Upper lobe of left lung (tissue), 6 donors: ENCODE data around the gene ITGA1. TPM values are rescaled to one million over a fixed set of nuclear protein-coding genes. Genes with fewer than 3 reads are reported as not detected.
A peak's percentile ranks its signal among the peaks of the same experiment; 100 is the strongest.

Source experiments
- ATAC-seq, 2 donors: fragments of 200-7000 bp; cut with Tn5 transposase; one replicate each; pipeline ENCODE4 v1.9.1; 2022; ENCODE audit warnings: mild to moderate bottlenecking in 2 of 2, moderate library complexity in 2 of 2; ENCODE audit not compliant: low FRiP score in 2 of 2
- DNase-seq, 2 donors: peaks; one replicate each; pipeline ENCODE4 v3.0.0-alpha.2; 2019 to 2020
- H3K27ac ChIP-seq, 4 donors: fragments of 200-600 bp; sonication (generic); one replicate each; pipeline ENCODE4 v1.5.1; 2016 to 2019
- H3K27me3 ChIP-seq, 4 donors: fragments of 200-600 bp; sonication (generic); one replicate each; pipeline ENCODE4 v1.5.1; 2017 to 2019
- H3K36me3 ChIP-seq, 4 donors: fragments of 200-600 bp; sonication (generic); one replicate each; pipeline ENCODE4 v1.5.1; 2016 to 2019
- H3K4me1 ChIP-seq, 4 donors: fragments of 200-600 bp; sonication (generic); one replicate each; pipeline ENCODE4 v1.5.1; 2018 to 2019
- H3K4me3 ChIP-seq, 4 donors: fragments of 200-600 bp; sonication (generic); one replicate each; pipeline ENCODE4 v1.5.1; 2017 to 2019; ENCODE audit warnings: mild to moderate bottlenecking in 2 of 4, moderate library complexity in 1 of 4
- H3K9me3 ChIP-seq, 4 donors: fragments of 200-600 bp; sonication (generic); one replicate each; pipeline ENCODE4 v1.5.1; 2018 to 2019
- CTCF ChIP-seq, 6 experiments: fragments of 450-650 bp in 4 of 6; fragments of 200-600 bp in 2 of 6; sonication (generic) in 2 of 6; IDR thresholded peaks; one replicate each; pipeline ENCODE4 v1.5.1; 2016 to 2019; ENCODE audit warnings: antibody characterized with exemption in 6 of 6
- EP300 ChIP-seq, 4 donors: sonication (generic); formaldehyde crosslinking; IDR thresholded peaks; one replicate each; pipeline ENCODE4 v1.5.1; 2017; ENCODE audit warnings: antibody characterized with exemption in 4 of 4, control low read depth in 2 of 4
- POLR2A ChIP-seq, 4 donors: fragments of 450-650 bp; IDR thresholded peaks; one replicate each; pipeline ENCODE4 v1.5.1; 2016 to 2017; ENCODE audit warnings: antibody characterized with exemption in 4 of 4, mild to moderate bottlenecking in 2 of 4
- POLR2AphosphoS5 ChIP-seq, 2 donors: sonication (generic); formaldehyde crosslinking; IDR thresholded peaks; one replicate each; pipeline ENCODE4 v1.5.1; 2017; ENCODE audit warnings: antibody characterized with exemption in 2 of 2
- WGBS, 2 donors: methylation state at CpG; one replicate each; pipeline ENCODE4 v1.1.5; 2017 to 2018; 5-methylcytosine and 5-hydroxymethylcytosine counted together
- total RNA-seq, 6 donors: library from RNA; depleted of rRNA in 4 of 6; stranded (reverse); fragments of >200 nt in 4 of 6; gene quantifications; one replicate each; pipeline versions ENCODE4 v1.1.0 to v1.2.1, GENCODE V29; 2016 to 2021
- donor health status: DM: no; HTN: no; CAD: no; lungs with moderate emphysema.
- donor health status: DM: no; HTN: yes; CAD: no; lungs with severe emphysema.

ITGA1 gene
- total RNA-seq, 6 donors from 2014 or later: 19.9 to 134 (median 60.8) TPM

- no peaks in the 10 kb centered on the region for H3K27me3 ChIP-seq
- H3K36me3 ChIP-seq: peaks cover 0 to 50% (median 0%) of the 10 kb centered on the region in 4 donors
- TF ChIP-seq EP300 (IDR thresholded peaks at IDR 0.05) (no peak), POLR2AphosphoS5 (IDR thresholded peaks at IDR 0.05) (no peak), CTCF (IDR thresholded peaks at IDR 0.05) (no peak), POLR2A (IDR thresholded peaks at IDR 0.05) (no peak)
- H3K27ac ChIP-seq: no peak overlapping the region
- H3K4me1 ChIP-seq: no peaks in the 10 kb centered on the region
- H3K9me3 ChIP-seq: no peaks in the 10 kb centered on the region
- 77% methylated on average over 5 of the region's 5 CpGs for WGBS, 2 donors
- ATAC-seq (no peak), DNase-seq (no peak)
- no peak overlapping the region for H3K4me3 ChIP-seq
These were observed 137.3 kb downstream of the ITGA1 start for GRCh38 chr5:52925001-52925400.

- Histone ChIP-seq H3K27ac (no peak overlapping the region), H3K4me3 (no peak overlapping the region), H3K27me3 (no peaks in the 10 kb centered on the region), H3K4me1 (no peaks in the 10 kb centered on the region), H3K36me3 (peaks cover 0 to 44% (median 4%) of the 10 kb centered on the region in 4 donors), H3K9me3 (no peaks in the 10 kb centered on the region)
- WGBS, 2 donors: 72 to 81% methylated on average over 2 of the region's 2 CpGs
- TF ChIP-seq EP300 (IDR thresholded peaks at IDR 0.05) (no peak), CTCF (IDR thresholded peaks at IDR 0.05) (no peak), POLR2AphosphoS5 (IDR thresholded peaks at IDR 0.05) (no peak), POLR2A (IDR thresholded peaks at IDR 0.05) (no peak)
- no peak for DNase-seq
- ATAC-seq: no peak
These were observed 141.0 kb downstream of the ITGA1 start for GRCh38 chr5:52928689-52929088.

GRCh38 chr5:52938226-52938625, 150.5 kb downstream of the ITGA1 start:
- DNase-seq: no peak
- ATAC-seq: no peak
- Histone ChIP-seq H3K27me3 (no peaks in the 10 kb centered on the region), H3K27ac (no peak overlapping the region), H3K4me3 (no peak overlapping the region), H3K36me3 (peaks cover 0 to 41% (median 6%) of the 10 kb centered on the region in 4 donors), H3K9me3 (no peaks in the 10 kb centered on the region), H3K4me1 (no peaks in the 10 kb centered on the region)
- TF ChIP-seq POLR2A (IDR thresholded peaks at IDR 0.05): no peak
- TF ChIP-seq EP300 (IDR thresholded peaks at IDR 0.05): no peak
- no peak for TF ChIP-seq CTCF (IDR thresholded peaks at IDR 0.05)
- TF ChIP-seq POLR2AphosphoS5 (IDR thresholded peaks at IDR 0.05): no peak

GRCh38 chr5:52943285-52943684, 155.6 kb downstream of the ITGA1 start:
- Histone ChIP-seq H3K4me1 (peaks cover 0 to 11% (median 9%) of the 10 kb centered on the region in 4 donors), H3K4me3 (no peak overlapping the region), H3K36me3 (peaks cover 0 to 31% (median 3%) of the 10 kb centered on the region in 4 donors), H3K9me3 (no peaks in the 10 kb centered on the region), H3K27me3 (no peaks in the 10 kb centered on the region), H3K27ac (no peak overlapping the region)
- 75 to 100% methylated on average over 2 of the region's 2 CpGs for WGBS, 2 donors
- no peak for TF ChIP-seq CTCF (IDR thresholded peaks at IDR 0.05)
- TF ChIP-seq POLR2AphosphoS5 (IDR thresholded peaks at IDR 0.05): no peak
- no peak for TF ChIP-seq POLR2A (IDR thresholded peaks at IDR 0.05)
- peak in 1 of 2 donors; percentile 49 for ATAC-seq
- no peak for DNase-seq

GRCh38 chr5:52943808-52944207, 156.1 kb downstream of the ITGA1 start:
- Histone ChIP-seq H3K27ac (peak overlapping the region in 1 of 4 donors; percentile 2), H3K4me3 (no peak overlapping the region), H3K9me3 (no peaks in the 10 kb centered on the region), H3K27me3 (no peaks in the 10 kb centered on the region), H3K4me1 (peaks cover 0 to 16% (median 14%) of the 10 kb centered on the region in 4 donors), H3K36me3 (peaks cover 0 to 26% (median 3%) of the 10 kb centered on the region in 4 donors)
- peak in 1 of 2 donors; percentile 25 for ATAC-seq
- 86% methylated on average over 2 to 7 of the region's 7 CpGs for WGBS, 2 donors
- peak in 1 of 2 donors; percentile 29 for DNase-seq
- TF ChIP-seq POLR2A (IDR thresholded peaks at IDR 0.05) (no peak), POLR2AphosphoS5 (IDR thresholded peaks at IDR 0.05) (no peak), EP300 (IDR thresholded peaks at IDR 0.05) (no peak), CTCF (IDR thresholded peaks at IDR 0.05) (no peak)
